Testis (tissue), 2 donors: Measurements from ENCODE around the gene MRTO4.

Source experiments
- CTCF ChIP-seq, 3 experiments: fragments of 450-650 bp in 2 of 3; fragments of 200-600 bp in 1 of 3; sonication (generic) in 1 of 3; IDR thresholded peaks; one replicate each; pipeline ENCODE4 v1.5.1; 2016 to 2019; ENCODE audit warnings: antibody characterized with exemption in 3 of 3, mild to moderate bottlenecking in 2 of 3, moderate library complexity in 1 of 3
- POLR2A ChIP-seq: fragments of 450-650 bp; IDR thresholded peaks from one replicate; pipeline ENCODE4 v1.6.1; 2017; ENCODE audit warnings: antibody characterized with exemption, mild to moderate bottlenecking, moderate library complexity

DNA sequence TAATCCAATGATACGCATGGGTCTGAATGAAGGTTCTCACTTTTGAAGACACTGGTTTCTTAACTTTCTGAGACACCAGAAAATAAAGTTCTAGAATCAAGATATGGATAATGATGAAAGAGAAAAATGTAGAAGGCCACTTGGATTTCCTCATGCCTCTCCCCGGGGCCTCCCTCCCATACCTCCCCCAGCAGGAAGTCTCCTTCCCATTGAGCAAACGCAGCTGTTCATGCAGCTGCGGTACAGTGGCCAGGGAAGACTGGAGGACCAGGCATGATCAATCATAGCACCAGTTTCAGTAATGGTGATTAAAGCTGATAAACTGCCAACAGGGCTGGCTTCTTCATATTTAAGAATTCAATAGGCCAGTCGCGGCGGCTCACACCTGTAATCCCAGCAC is 30.6 kb upstream of the MRTO4 start:
- TF ChIP-seq CTCF (IDR thresholded peaks at IDR 0.05): no peak
- TF ChIP-seq POLR2A: no peak
